ENCODE results near the gene GPRC5A.
"Not testable (repeated sequence)": the region's sequence is repeated elsewhere in the genome, so short reads cannot be mapped to it uniquely, and the experiment has no call there.

Gene GPRC5A, protein sequence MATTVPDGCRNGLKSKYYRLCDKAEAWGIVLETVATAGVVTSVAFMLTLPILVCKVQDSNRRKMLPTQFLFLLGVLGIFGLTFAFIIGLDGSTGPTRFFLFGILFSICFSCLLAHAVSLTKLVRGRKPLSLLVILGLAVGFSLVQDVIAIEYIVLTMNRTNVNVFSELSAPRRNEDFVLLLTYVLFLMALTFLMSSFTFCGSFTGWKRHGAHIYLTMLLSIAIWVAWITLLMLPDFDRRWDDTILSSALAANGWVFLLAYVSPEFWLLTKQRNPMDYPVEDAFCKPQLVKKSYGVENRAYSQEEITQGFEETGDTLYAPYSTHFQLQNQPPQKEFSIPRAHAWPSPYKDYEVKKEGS

DNA sequence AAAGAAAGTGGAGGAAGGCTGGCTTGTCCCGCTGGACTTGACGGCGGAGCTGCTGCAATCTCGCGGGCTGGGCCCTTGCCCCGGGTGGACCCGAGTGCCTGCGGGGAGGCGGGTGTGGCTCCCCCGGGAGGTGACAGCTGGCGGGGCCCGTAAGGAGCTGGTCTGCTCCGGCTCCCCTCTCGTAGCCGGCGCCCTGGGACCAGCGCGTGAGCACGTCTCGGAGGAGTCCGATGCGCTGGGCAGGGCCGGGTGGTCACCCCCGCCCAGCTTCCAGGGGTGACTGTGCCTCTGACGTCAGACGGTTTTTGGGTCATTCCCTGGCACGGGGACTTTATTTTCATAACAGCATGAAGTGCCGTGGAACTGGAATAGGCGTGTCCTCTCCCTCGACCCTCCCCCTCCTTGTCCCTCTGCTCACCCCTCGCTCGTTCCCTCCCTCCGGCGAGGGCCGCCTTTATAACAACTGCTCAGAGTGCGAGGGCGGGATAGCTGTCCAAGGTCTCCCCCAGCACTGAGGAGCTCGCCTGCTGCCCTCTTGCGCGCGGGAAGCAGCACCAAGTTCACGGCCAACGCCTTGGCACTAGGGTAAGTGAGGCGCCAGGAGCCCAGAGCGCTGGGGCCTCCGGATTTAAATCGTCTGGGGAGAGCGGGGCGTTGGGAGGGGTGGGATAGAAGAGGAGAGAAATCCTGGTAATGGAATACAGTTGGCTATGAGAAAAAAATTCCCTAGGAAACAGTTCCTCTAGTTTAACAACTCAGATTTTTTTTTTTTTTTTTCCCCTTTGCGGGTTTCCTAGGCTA lies at the start of gene GPRC5A:
GPRC5A (plus strand) TSS at position 483 of the 801 bp plus-strand sequence. CDS start 16,688 bp downstream, outside the sequence.
- Mint-ChIP-seq H3K9me3 (no peaks in the 10 kb centered on the region), H3K4me3 (peak within 1 kb of the TSS; percentile 72), H3K36me3 (ENCODE audit: low read depth) (no peaks in the 10 kb centered on the region), H3K27ac (peak within 1 kb of the TSS; percentile 79), H3K27me3 (peaks cover 57% of the 10 kb centered on the region), H3K4me1 (ENCODE audit: low read depth) (peaks cover 16% of the 10 kb centered on the region)
- DNase-seq, result peak; percentile 63

DNA sequence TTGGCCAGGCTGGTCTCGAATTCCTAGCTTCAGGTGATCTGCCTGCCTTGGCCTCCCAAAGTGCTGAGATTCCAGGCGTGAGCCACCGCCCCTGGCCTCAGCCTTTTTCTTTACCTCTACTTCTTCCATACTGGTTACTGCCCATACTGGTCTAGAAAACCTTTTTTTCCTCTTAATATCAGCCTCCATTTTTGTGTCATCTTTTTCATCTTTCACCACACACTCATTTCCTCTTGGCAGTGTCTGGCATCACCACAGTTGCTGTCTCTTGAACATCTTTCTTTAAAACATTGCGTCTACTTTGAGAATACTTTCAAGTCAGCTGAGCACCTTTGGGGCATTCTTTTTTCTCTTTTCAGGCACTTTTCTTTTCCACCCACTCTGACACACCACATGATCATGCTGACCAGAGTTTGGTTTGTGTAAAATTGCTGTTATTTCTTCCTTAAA lies 45.5 kb upstream of the GPRC5A start:
- Mint-ChIP-seq H3K27ac (peak overlapping the region; percentile 7), H3K9me3 (peaks cover 3% of the 10 kb centered on the region), H3K4me3 (no peak overlapping the region), H3K36me3 (ENCODE audit: low read depth) (peaks cover 43% of the 10 kb centered on the region), H3K27me3 (no peaks in the 10 kb centered on the region), H3K4me1 (ENCODE audit: low read depth) (peaks cover 20% of the 10 kb centered on the region)
- no peak for DNase-seq

DNA sequence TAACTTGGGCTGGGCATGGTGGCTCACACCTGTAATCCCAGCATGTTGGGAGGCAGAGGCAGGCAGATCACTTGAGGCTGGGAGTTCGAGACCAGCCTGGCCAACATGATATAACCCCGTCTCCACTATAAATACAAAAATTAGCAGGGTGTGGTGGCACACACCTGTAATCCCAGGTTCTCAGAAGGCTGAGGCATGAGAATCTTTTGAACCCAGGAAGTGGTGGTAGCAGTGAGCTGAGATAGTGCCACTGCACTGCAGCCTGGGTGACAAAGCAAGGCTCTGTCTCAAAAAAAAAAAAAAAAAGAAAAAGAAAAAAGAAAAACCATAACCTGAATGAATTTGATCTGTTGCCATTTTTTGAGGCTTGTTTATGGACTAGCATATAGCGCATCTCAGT lies 44.6 kb upstream of the GPRC5A start:
- Mint-ChIP-seq H3K4me1 (ENCODE audit: low read depth) (peaks cover 20% of the 10 kb centered on the region), H3K36me3 (ENCODE audit: low read depth) (peaks cover 49% of the 10 kb centered on the region)
- H3K9me3 Mint-ChIP-seq, DNase-seq, H3K27me3 Mint-ChIP-seq, H3K4me3 Mint-ChIP-seq, H3K27ac Mint-ChIP-seq: not testable (repeated sequence)

DNA sequence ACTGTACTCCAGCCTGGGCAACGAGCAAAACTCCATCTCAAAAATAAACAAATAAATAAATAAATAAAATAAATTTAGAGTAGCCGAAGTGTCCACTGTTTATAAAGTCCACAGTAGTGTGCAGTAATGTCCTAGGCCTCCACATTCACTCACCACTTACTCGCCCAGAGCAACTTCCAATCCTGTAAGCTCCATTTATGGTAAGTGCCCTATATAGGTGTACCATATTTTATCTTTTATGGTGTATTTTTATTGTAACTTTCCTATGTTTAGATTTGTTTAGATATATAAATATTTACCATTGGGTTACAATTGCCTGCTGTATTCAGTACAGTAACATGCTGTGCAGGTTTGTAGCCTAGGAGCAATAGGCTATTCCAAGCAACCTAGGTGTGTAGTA lies 37.9 kb upstream of the GPRC5A start:
- H3K36me3 Mint-ChIP-seq (ENCODE audit: low read depth), result peaks cover 38% of the 10 kb centered on the region
- no peaks in the 10 kb centered on the region for H3K27me3 Mint-ChIP-seq
- peaks cover 5% of the 10 kb centered on the region for H3K9me3 Mint-ChIP-seq
- no peak overlapping the region for H3K27ac Mint-ChIP-seq
- H3K4me3 Mint-ChIP-seq, result no peak overlapping the region
- H3K4me1 Mint-ChIP-seq (ENCODE audit: low read depth), result no peaks in the 10 kb centered on the region
- no peak for DNase-seq

DNA sequence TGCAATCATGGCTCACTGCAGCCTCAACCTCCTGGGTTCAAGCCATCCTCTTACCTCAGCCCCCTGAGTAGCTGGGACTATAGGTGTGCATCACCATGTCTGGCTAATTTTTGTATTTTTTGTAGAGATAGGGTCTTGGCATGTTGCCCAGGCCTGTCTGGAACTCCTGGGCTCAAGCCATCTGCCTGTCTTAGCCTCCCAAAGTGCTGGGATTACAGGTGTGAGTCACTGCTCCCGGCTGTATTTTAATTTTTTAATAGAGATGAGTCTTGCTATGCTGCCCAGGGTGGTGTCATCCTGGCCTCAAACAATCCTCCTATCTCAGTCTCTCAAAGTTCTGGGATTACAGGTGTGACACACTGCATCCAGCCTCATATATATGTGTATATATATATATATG lies 31.7 kb upstream of the GPRC5A start:
- no peaks in the 10 kb centered on the region for H3K4me1 Mint-ChIP-seq (ENCODE audit: low read depth)
- H3K27me3 Mint-ChIP-seq, result no peaks in the 10 kb centered on the region
- H3K27ac Mint-ChIP-seq, result no peak overlapping the region
- DNase-seq, result no peak
- H3K36me3 Mint-ChIP-seq (ENCODE audit: low read depth), result peaks cover 52% of the 10 kb centered on the region
- H3K9me3 Mint-ChIP-seq, result no peaks in the 10 kb centered on the region
- no peak overlapping the region for H3K4me3 Mint-ChIP-seq

DNA sequence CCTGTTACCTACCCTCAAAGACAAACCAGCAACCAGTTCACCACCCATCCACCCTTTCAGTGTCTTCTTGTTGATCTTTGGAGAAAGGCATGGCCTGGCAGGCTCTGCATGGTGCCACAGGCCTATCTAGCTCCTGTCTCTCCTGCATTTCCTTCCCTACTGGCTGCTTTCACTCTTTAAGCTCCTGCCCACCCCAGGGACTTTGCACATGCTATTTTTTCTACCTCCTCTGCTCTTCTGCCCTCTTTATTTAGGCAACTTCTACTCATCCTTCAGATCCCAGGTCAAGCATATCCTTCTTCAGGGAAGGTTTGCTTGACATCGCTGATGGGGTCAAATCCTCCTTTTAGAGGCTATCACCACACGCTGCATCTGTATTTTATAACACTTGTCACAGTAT lies 27.1 kb upstream of the GPRC5A start:
- H3K9me3 Mint-ChIP-seq, result no peaks in the 10 kb centered on the region
- H3K36me3 Mint-ChIP-seq (ENCODE audit: low read depth), result peaks cover 40% of the 10 kb centered on the region
- H3K4me1 Mint-ChIP-seq (ENCODE audit: low read depth), result no peaks in the 10 kb centered on the region
- H3K27me3 Mint-ChIP-seq, result no peaks in the 10 kb centered on the region
- H3K27ac Mint-ChIP-seq, result no peak overlapping the region
- no peak overlapping the region for H3K4me3 Mint-ChIP-seq
- DNase-seq, result no peak

DNA sequence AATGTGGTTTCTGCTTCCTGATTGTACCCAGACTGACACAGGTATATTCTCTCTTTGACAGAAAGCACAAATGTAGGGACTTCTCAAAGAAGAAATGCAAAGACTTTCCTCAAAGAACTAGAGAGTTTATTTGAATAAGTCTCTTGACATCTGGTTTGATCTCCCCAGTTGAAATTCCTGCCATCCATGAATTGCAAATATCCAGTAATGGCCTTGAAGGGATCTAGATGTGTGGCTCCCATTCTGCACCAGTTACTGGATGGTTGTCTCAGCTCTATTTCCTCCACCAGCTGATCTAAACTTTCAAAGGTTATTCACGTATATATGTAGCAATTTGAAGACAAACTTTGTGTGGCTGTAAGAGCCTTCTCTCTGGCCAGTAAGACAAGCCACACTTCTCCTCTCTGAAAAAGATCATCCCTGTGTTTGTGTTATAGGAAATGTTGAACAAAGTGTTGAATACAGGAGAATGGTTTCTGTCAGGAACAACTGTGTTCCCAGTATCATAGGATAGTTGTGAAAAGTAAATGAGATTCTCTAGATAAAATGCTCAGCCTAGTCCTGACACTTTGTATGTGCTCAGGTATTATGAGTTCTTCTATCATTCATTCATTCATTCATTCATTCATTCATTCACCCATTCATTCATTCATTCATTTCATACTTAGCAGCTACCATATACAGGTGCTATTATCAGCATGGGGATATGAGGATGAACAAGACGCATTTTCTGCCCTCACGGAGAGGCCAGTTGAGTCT lies 22.7 kb upstream of the GPRC5A start:
- Mint-ChIP-seq H3K4me1 (ENCODE audit: low read depth) (no peaks in the 10 kb centered on the region), H3K27me3 (no peaks in the 10 kb centered on the region), H3K36me3 (ENCODE audit: low read depth) (peaks cover 15% of the 10 kb centered on the region), H3K4me3 (no peak overlapping the region), H3K9me3 (no peaks in the 10 kb centered on the region), H3K27ac (no peak overlapping the region)
- no peak for DNase-seq

DNA sequence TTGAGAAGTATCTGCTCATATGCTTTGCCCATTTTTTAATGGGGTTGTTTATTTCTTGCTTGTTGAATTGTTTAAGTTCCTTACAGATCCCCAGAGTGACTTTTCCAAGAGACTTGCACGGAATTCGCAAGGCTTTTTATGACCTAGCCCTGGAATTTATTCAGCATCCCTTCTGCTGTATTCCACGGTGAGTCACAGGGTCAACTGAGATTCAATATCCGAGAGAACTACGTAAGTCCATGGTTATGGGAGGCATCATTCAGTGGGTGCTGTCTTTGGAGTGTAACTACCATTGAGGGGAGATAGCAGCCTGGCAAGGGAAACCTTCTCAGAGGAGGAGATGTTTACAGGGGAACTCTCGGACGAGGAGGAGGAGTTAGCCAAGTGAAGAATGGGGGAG lies 20.9 kb upstream of the GPRC5A start:
- peaks cover 4% of the 10 kb centered on the region for H3K36me3 Mint-ChIP-seq (ENCODE audit: low read depth)
- DNase-seq, result no peak
- no peaks in the 10 kb centered on the region for H3K9me3 Mint-ChIP-seq
- no peak overlapping the region for H3K4me3 Mint-ChIP-seq
- H3K4me1 Mint-ChIP-seq (ENCODE audit: low read depth), result no peaks in the 10 kb centered on the region
- H3K27me3 Mint-ChIP-seq, result no peaks in the 10 kb centered on the region
- no peak overlapping the region for H3K27ac Mint-ChIP-seq

DNA sequence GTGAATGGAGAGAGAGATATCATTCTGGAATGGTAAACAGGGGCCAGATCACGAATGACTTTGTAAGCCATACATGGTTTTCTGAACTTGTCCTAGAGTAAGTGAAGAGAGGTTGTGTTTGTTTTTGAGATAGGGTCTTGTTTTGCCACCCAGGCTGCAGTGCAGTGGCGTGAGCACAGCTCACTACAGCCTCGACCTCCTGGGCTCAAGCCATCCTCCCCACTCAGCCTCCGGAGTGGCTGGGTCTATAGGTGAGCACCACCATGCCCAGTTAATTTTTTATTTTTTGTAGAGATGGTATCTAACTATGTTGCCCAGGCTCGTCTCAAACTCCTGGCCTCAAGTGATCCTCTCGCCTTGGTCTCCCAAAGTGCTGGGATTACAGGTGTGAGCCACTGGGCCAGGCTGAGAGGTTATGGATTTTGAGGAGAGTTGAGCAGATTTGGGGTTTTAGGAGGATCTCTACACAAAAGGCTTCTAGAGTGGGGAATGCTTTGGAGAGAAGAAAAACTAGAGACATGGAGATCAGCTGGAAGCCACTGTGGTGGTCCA lies 19.7 kb upstream of the GPRC5A start:
- Mint-ChIP-seq H3K27me3 (no peaks in the 10 kb centered on the region), H3K4me3 (no peak overlapping the region), H3K4me1 (ENCODE audit: low read depth) (no peaks in the 10 kb centered on the region), H3K9me3 (no peaks in the 10 kb centered on the region), H3K27ac (no peak overlapping the region), H3K36me3 (ENCODE audit: low read depth) (peaks cover 6% of the 10 kb centered on the region)
- DNase-seq, result no peak

DNA sequence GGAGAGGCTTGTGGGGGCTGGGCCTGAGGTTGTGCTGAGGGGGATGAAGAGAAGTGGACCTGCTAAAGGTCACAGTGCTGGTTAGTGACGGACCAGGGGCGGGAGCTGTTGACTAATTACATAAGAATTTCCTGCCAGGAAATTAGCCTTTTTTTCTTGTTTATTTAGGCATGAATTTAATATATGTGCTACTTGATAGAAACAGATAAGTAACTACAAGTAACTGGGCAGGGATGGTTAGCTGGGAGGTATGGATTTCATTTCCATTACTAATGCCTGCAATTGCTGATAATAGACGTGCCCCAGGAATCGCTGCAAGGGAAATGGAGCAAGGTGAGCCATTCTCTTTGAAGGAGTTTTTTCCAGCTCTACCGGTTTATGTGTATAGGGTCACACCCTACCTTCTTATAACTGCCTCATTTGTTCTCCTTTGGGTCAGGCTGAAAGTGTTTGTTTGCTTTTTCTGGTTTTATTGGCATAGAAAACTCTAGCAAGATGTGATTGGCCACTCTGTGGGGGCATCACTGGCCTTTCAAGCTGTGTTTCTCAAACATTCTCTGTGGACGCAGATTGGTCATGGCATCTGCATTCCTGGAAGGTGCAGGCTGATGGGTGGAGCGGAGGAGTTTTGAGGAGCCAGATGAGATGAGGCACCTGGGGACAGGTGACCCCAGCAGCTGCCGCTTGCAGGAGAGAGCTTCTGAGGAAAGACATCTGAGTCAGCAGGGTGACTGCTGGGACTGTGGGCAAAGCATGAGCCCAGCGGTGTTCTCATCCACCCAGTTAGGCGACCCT lies 19.0 kb upstream of the GPRC5A start:
- no peak overlapping the region for H3K27ac Mint-ChIP-seq
- H3K4me1 Mint-ChIP-seq (ENCODE audit: low read depth), result no peaks in the 10 kb centered on the region
- H3K36me3 Mint-ChIP-seq (ENCODE audit: low read depth), result peaks cover 6% of the 10 kb centered on the region
- no peaks in the 10 kb centered on the region for H3K9me3 Mint-ChIP-seq
- H3K4me3 Mint-ChIP-seq, result no peak overlapping the region
- no peaks in the 10 kb centered on the region for H3K27me3 Mint-ChIP-seq
- no peak for DNase-seq

DNA sequence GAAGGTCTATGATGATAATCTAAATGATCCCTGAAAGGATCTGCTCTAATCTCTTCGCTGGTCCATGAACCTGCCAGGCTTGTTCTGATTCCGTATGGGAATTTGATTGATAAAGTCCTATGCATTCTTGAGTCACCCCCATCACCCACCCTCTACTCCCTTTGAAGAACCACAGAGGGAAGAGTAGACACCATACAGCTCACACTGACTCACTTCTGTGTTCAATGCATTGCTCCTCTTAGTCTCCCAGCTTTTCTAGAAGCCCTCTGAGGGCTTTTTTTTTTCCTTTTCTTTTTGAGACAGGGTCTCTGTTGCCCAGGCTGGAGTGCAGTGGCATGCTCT lies 18.5 kb upstream of the GPRC5A start:
- H3K27me3 Mint-ChIP-seq, result no peaks in the 10 kb centered on the region
- H3K36me3 Mint-ChIP-seq (ENCODE audit: low read depth), result peaks cover 6% of the 10 kb centered on the region
- no peaks in the 10 kb centered on the region for H3K4me1 Mint-ChIP-seq (ENCODE audit: low read depth)
- H3K27ac Mint-ChIP-seq, result no peak overlapping the region
- no peaks in the 10 kb centered on the region for H3K9me3 Mint-ChIP-seq
- no peak overlapping the region for H3K4me3 Mint-ChIP-seq
- no peak for DNase-seq

DNA sequence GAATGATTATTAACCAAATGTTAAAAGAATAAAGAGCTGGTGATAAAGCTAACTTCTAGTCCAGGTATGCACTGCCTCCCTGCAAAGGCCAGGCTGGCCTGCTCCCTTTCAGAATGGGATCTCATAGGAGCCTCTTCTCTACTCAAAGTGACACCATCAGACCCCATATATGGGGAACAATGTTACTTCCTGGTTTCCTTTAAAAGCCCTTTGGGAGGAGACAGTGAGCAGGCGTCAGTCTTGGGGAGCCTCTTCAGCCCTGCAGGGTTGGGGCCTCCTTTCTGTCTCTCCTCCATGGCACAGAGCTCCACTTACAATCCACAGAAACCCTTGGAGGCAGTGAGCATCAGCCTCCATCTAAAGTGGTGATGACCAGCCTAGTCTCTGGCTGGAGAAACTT lies 17.3 kb upstream of the GPRC5A start:
- H3K9me3 Mint-ChIP-seq, result no peaks in the 10 kb centered on the region
- DNase-seq, result no peak
- H3K4me1 Mint-ChIP-seq (ENCODE audit: low read depth), result no peaks in the 10 kb centered on the region
- no peak overlapping the region for H3K27ac Mint-ChIP-seq
- H3K36me3 Mint-ChIP-seq (ENCODE audit: low read depth), result peaks cover 6% of the 10 kb centered on the region
- no peak overlapping the region for H3K4me3 Mint-ChIP-seq
- no peaks in the 10 kb centered on the region for H3K27me3 Mint-ChIP-seq

DNA sequence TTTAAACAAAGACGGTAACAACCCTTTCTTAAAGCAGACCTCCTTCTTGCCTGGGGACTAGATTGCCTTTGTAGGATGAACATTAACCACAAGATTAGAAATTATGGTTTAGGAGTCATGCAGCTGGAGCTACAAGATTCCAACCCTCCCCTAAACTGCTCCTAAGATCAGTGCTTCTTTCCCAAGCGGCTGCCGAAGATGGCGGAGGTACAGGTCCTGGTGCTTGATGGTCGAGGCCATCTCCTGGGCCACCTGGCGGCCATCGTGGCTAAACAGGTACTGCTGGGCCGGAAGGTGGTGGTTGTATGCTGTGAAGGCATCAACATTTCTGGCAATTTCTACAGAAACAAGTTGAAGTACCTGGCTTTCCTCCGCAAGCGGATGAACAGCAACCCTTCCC lies 16.1 kb upstream of the GPRC5A start:
- not testable (repeated sequence) for H3K27me3 Mint-ChIP-seq; DNase-seq; H3K4me3 Mint-ChIP-seq; H3K9me3 Mint-ChIP-seq; H3K27ac Mint-ChIP-seq; H3K4me1 Mint-ChIP-seq (ENCODE audit: low read depth); H3K36me3 Mint-ChIP-seq (ENCODE audit: low read depth)

Data from activated T-cell treated with anti-CD3 and anti-CD28 coated beads, Interleukin-2, amount 50 U/mL, for 24 hours (primary cell).